GM19238 (cell line): Measurements from ENCODE around the gene NTHL1.
"Not testable (repeated sequence)": the region's sequence is repeated elsewhere in the genome, so short reads cannot be mapped to it uniquely, and the experiment has no call there.

Experiments
- DNase-seq: peaks from one replicate; pipeline ENCODE4 v3.0.0; 2011; ENCODE audit warnings: low spot score; ENCODE audit not compliant: insufficient read length

NTHL1 gene

DNA sequence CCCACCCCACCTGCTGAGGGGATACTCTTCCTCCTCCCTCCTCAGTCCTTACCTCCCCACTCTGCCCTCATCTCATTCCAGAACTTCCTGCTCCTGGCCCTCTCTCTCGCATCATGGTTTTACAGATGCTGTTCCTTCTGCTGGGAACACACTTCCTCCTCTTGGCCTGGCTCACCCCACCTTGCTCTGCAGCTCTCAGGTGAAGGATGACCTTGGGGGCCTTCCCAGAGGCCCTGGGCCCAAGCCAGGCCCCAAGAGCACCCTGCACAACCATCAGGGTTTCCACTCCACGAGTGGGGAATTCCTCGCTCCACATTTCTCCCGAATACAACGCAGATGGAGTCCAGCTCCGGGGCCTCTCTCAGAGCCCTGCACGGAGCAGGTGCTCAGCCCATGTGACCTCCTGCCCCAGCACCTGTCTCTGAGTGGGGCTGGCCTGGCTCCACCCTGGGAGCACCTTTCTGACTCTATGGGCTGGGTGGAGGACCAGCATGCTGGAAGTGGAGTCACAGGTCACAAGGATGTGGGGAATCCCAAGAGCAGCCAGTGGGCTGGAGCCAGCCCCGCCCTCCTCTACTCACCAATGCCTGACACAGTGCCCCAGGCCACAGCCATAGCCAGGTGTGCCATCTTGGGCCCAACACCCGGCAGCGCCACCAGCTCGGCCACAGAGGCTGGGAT lies 4.5 kb downstream of the NTHL1 start:
- no peak for DNase-seq

DNA sequence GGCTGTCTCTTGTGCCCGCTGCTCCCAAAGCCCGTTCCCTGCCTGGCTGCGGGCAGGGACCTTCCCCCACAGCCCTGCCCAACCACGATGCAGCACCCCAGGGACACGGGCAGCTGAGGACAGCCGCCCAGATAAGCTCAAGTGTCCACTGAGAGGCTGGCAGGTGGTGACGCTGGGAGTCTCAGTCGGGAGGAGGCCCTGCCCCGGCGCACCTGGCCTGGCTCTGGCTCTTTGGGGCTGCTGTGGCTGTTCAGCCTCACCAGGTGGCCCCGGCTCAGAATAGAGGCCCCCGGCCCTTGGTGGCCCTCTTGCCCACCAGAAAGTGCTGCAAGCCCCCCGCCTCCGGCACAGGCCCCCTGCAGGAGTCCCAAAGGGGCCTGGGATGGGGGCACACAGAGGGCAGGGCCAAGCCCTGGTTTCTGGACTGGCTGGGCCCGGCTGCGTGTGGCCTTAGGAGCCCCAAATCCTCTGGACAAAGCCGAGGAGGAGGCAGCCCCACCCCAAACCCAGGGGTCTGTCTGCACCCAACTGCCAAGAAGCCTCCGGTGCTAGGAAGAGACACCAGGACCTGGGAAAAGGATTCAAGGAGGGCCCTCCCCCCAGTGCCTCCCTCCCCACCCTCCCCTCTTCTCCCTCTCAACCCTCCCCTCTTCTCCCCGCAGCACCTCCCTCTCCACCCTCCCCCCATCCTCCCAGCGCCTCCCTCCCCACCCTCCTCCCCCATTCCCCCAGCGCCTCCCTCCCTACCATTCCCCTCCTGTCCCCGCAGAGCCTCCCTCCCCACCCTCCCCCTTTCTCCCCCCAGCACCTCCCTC lies 5.3 kb downstream of the NTHL1 start:
- DNase-seq, result no peak

DNA sequence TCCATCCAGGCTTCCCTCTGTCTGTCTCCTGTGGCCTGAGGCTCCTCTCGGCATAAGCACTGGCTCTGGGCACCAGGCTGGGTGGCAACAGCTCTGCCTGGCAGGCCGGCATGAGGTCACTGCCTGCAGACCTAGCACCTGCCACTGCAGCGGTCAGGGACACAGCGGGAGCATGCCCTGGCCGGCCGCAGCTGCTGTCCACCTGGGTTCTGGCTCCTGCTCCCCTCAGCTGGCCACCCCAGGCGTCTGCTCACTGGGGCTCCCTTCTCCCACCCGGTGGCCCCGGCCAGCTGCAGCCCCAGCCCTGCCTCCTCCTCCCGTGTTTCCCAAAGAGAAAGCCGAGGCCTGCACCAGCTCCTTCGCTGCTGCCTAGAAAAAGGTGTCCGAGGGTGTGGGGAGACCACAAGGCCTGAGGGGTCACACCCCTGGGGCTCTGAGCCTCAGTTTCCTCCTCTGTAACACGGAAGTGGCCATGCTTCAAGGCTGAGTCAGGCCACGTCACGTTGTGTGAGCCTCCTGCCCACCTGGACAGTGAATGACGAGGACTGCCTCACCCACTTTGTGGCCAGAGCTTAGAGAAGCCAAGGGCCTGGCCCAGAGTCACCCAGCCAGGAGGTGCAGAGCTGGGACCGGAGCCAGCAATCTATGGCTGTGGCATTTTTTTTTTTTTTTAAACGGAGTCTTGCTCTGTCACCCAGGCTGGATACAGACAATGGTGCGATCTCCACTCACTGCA lies 6.7 kb downstream of the NTHL1 start:
- DNase-seq, result no peak

- DNase-seq, result no peak
These were observed 7.4 kb downstream of the NTHL1 start for GRCh38 chr16:2040041-2040786.

DNA sequence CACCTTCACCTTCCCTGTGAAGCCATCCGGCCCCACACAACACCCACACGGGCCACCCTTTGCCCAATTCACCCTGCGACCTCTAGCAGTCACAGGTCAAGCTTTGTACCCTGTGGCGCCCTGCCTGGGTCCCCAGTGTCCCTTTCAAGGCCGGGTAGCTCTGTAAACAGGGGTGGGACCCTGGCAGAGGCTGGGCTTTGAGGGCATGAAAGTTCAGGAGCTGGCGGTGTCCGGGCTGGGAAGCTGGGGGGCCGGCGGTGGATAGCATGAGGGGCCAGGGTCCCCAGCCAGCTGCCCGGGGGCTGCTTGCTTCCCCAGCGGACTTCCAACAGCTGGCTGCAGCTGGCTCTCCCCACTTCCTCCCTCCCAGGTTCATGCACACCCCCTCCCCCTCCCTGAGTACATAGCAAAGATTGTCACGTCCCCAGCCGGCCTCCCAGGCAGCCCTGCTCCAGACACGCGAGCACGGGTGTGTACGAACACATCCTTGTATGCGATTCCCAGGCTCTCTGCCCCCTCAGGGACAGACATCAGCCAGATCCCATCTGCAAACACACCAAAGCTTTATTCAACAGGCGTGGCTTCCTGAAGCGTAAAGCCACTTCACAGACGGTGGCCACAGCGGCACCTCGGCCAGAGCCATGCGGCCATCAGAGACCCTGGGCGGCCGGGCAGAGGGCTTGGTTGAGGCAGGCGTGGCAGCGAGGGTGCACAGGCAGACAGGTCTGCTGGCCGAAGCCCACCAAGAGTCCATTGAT lies 8.2 kb downstream of the NTHL1 start:
- no peak for DNase-seq

- no peak for DNase-seq
These were observed 9.0 kb downstream of the NTHL1 start for GRCh38 chr16:2038382-2039231.

GRCh38 chr16:2037647-2038381 lies 9.8 kb downstream of the NTHL1 start:
- DNase-seq, result no peak

DNA sequence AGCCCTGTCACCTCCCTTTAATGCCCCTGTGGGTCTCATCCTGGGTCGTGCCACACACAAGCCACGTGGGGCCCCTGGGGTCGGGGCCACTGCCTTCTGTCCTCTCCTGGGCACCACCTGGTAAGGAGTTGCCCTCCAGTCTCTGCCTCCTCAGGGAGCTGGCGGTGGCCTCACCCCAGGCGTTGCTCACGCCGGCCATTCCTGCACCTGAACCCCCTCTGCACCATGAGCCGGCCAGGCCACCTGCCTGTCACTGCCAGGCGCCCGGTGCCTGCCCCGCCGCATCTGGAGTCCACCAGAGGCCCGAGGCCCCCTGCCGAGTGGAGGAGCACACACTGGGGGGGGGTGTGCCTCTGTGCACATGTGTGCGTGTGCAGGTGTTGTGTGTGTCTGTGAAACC lies 10.5 kb downstream of the NTHL1 start:
- DNase-seq, result no peak

DNA sequence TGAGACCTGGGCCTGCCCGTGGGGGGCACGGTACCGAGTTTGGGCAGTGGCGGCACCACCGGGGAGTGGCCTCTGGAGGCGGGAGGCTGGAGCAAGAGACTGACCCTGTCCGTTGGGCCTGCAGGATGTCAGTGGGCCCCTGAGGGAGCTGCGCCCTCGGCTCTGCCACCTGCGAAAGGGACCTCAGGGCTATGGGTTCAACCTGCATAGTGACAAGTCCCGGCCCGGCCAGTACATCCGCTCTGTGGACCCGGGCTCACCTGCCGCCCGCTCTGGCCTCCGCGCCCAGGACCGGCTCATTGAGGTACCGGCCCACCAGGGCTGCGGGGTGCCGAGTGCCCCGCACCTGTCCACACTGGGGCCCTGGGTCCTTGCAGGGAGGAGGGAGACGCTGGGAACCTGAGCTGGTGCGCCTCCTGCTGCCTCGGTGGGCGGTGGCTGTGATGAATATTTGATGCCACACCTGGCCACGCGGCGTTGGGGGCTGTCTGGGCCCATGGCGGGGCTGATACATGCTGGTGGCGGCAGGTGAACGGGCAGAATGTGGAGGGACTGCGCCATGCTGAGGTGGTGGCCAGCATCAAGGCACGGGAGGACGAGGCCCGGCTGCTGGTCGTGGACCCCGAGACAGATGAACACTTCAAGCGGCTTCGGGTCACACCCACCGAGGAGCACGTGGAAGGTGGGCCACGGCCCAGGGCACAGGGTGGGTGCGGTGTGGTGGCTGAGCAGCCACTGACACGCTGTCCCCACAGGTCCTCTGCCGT lies 11.3 kb downstream of the NTHL1 start:
- no peak for DNase-seq

DNA sequence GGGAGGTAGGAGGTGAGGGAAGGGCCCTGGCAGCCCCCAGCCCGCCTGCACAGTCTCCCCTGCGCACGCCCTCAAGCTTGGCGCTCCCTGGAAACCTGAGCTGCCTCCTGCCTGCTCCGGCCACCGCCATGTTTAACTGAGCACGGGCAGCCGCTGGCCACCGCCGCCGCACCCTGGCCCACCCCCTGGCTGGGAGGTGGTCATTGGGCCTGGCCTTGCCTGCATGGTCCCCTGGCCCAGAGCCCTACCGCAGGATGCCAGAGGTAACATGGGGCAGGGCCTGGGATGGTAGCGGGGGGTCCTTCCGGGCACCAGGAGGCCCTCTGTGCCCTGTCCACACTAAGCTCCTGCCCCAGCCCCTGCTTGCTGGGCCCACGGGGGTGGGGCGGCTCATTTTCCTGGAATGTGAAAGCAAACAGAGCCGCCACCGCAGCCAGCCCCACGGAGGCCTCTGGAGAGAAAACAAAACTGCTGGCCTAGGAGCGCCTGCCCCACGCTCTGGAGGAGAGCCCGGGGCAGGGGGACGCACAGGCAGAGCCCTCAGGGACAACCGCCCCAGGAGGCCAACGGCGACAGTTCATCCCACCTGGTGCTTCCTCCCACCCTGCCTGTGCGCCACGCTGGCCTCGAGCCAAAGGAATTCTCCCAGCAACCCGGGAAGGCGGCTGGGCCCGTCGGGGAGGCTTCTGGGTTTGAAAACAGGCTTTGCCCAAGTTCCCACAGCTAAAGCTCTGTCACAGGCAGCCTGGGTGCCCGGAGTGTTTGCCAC lies 12.0 kb downstream of the NTHL1 start:
- DNase-seq, result no peak

DNA sequence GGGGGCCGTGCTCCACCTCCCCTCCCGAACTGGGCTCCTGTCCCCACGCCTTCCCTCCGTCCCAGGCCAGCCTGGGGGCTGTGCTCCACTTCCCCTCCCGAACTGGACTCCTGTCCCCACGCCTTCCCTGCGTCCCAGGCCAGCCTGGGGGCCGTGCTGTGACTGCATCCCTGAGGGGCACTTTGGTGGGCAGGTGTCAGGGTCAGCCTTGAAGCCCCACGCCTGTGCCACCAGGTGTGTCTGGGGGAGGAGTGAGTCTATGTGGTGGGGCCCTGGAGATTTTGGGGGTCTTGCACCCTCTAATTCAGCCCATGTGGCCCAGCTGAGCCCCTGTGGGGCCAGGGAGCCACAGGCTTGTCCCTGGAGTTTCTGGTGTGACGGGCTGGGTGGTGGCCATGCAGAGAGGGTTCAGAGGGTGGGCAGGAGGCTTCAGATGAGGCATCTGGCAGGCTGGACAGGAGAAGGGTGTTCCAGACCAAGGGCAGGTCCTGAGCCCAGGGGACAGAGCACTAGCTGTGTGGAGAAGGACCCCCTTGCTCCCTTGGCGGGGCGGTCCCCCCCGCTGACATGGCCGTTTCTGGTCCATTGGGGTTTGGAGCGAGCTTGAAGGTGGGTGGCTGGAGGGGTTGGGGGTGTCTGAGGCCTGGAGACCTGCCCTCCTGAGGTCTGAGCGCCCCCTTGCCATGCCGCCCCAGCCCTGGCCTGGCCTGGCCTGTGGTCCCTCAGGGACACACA lies 12.8 kb downstream of the NTHL1 start:
- DNase-seq, result no peak

GRCh38 chr16:2033909-2034695 lies 13.5 kb downstream of the NTHL1 start:
- DNase-seq, result not testable (repeated sequence)

DNA sequence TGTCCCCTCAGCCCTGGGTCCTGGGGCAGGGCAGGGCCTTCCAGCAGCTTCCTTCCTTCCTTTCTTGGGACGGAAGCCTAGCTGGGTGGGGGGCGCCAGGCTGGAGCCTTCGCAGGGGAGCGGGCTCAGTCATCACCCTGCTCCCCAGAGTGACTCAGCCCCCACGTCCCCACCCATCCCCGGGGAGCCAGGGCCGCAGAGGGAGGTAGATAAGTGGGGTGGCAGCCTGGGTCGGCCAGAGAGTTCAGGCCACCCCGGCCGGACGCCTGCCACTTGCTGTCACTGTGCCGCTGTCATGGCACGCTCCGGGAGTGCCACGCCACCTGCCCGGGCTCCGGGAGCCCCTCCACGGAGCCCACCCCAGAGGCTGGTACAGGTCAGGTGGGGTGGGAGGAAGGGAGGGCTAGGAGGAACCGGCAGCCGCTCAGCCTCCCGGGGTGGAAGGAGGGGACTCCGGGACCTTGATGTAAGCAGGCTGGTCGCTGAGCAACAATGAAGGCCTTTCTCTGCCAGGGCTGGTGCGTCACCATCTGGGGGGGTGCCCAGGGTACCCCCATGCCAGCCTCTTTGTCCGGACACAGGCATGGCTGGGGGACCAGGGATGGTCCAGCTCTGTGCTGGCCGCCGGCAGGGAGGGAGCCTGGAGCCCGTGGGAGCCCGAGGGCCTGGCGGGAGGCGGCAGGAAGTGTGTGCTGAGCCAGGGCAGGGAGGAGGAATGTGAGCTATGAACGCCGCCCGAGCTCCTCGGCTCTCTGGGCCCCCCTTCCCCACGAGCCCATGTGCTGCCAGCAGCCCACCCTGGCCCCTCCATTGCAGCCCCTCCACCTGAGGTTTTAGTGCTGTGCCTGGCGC lies 14.4 kb downstream of the NTHL1 start:
- no peak for DNase-seq

DNA sequence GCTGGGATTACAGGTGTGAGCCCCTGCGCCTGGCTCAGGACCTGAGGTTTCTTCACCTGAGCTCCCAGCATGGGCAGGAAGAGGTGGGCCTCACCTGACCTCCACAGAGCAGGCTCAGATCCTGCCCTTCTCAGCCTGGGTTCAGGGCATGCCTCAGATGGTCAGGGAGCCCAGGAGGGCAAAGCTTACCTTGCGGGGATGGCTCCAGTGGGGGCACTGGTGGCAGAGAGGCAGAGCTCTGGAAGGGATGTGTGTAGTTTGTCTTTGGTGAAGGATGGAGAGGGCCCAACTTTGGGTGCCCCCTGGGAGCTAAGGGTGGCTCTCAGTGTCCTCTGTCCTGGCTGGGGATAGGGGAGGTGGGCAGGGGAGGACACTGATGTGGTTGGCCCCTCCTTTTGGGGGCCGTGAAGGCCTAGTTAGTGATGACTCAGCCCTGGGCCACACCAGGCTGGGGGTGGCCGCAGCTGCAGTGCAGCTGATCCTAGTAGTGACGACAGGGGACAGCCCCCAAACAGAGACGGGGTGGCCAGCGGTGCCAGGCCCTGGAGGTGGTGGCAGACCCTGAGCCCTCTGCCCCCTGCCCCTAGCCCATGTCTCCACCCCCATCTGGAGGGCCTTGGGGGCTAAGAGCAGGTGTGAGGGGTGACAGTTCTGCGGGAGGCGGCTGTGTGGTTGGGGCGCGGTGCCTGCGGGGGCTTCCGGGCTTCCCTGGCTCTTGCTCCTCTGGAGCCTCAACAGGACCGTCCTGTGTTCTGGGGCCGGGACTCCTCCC lies 15.2 kb downstream of the NTHL1 start:
- DNase-seq, result no peak
